Mesothelial cell of epicardium (in vitro differentiated cells): Measurements from ENCODE around the gene WARS2. TPM values are rescaled to one million over a fixed set of nuclear protein-coding genes. Genes with fewer than 3 reads are reported as not detected.

ENCODE experiments used
- DNase-seq, 2 experiments: peaks; one replicate each; pipeline ENCODE4 v3.0.0; 2021; ENCODE audit warnings: low spot score in 2 of 2; ENCODE audit not compliant: unreplicated experiment in 2 of 2
- H3K27ac Mint-ChIP-seq: 2 replicates; pipeline ENCODE4 v1.8.0; 2021; ENCODE audit warnings: mixed read lengths
- H3K27me3 Mint-ChIP-seq: 2 replicates; pipeline ENCODE4 v1.8.0; 2021; ENCODE audit warnings: low read depth, mixed read lengths
- H3K36me3 Mint-ChIP-seq: 2 replicates; pipeline ENCODE4 v1.8.0; 2021; ENCODE audit warnings: mixed read lengths
- H3K4me1 Mint-ChIP-seq: 2 replicates; pipeline ENCODE4 v1.8.0; 2021; ENCODE audit warnings: mixed read lengths
- H3K4me3 Mint-ChIP-seq: 2 replicates; pipeline ENCODE4 v1.8.0; 2021; ENCODE audit warnings: mild to moderate bottlenecking, moderate library complexity, mixed read lengths
- H3K9me3 Mint-ChIP-seq: 2 replicates; pipeline ENCODE4 v1.8.0; 2021; ENCODE audit warnings: mixed read lengths
- total RNA-seq: library from RNA; stranded (reverse); gene quantifications from 3 replicates; pipeline ENCODE4 v1.2.1, GENCODE V29; 2021
- TF ChIP-seq, protein P1 (sequence below): fragments of 200-600 bp; sonication (generic); IDR thresholded peaks from one replicate; pipeline ENCODE4 v1.5.0; 2021; ENCODE audit warnings: antibody characterized with exemption; ENCODE audit not compliant: unreplicated experiment

The WARS2 gene
- total RNA-seq, 1 donor from 2014 or later, result 18.7 TPM

GRCh38 chr1:119112244-119112643 lies 28.2 kb downstream of the WARS2 start:
- TF ChIP-seq, protein P1, sequence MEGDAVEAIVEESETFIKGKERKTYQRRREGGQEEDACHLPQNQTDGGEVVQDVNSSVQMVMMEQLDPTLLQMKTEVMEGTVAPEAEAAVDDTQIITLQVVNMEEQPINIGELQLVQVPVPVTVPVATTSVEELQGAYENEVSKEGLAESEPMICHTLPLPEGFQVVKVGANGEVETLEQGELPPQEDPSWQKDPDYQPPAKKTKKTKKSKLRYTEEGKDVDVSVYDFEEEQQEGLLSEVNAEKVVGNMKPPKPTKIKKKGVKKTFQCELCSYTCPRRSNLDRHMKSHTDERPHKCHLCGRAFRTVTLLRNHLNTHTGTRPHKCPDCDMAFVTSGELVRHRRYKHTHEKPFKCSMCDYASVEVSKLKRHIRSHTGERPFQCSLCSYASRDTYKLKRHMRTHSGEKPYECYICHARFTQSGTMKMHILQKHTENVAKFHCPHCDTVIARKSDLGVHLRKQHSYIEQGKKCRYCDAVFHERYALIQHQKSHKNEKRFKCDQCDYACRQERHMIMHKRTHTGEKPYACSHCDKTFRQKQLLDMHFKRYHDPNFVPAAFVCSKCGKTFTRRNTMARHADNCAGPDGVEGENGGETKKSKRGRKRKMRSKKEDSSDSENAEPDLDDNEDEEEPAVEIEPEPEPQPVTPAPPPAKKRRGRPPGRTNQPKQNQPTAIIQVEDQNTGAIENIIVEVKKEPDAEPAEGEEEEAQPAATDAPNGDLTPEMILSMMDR, result no peak
- Mint-ChIP-seq H3K4me3 (no peak overlapping the region), H3K27me3 (no peaks in the 10 kb centered on the region), H3K36me3 (peaks cover 6% of the 10 kb centered on the region), H3K9me3 (peaks cover 40% of the 10 kb centered on the region), H3K4me1 (peaks cover 23% of the 10 kb centered on the region), H3K27ac (no peak overlapping the region)
- DNase-seq, result no peak

- Mint-ChIP-seq H3K4me1 (no peaks in the 10 kb centered on the region), H3K9me3 (peaks cover 46% of the 10 kb centered on the region), H3K27ac (no peak overlapping the region), H3K27me3 (no peaks in the 10 kb centered on the region), H3K4me3 (no peak overlapping the region), H3K36me3 (peaks cover 6% of the 10 kb centered on the region)
- no peak for DNase-seq
- TF ChIP-seq, protein P1, result no peak
These were observed 31.5 kb downstream of the WARS2 start for GRCh38 chr1:119108988-119109387.

GRCh38 chr1:119103764-119104163 lies 36.7 kb downstream of the WARS2 start:
- no peaks in the 10 kb centered on the region for H3K36me3 Mint-ChIP-seq
- H3K9me3 Mint-ChIP-seq, result peaks cover 17% of the 10 kb centered on the region
- no peaks in the 10 kb centered on the region for H3K27me3 Mint-ChIP-seq
- H3K4me1 Mint-ChIP-seq, result no peaks in the 10 kb centered on the region
- no peak overlapping the region for H3K4me3 Mint-ChIP-seq
- no peak overlapping the region for H3K27ac Mint-ChIP-seq
- no peak for DNase-seq
- TF ChIP-seq, protein P1, result no peak

DNA sequence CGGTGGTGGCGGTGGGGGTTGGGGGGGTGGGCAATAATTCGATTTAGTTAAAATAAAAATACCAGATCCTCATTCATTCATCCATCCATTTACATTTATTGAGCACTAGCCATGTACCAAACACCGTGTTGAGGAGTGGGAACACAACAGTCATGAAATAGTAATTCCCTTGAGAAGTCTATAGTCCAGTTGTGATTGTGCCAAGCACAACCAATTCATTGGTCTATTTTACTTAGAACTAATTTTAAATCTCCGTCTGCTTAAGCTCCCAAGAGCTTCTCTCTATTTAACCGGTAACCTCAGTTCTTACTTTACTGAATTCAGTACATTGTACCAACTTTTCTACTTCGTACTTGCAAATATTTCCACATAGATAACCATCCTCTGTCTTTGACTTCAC lies 38.4 kb downstream of the WARS2 start:
- Mint-ChIP-seq H3K4me1 (no peaks in the 10 kb centered on the region), H3K27me3 (no peaks in the 10 kb centered on the region), H3K9me3 (peaks cover 4% of the 10 kb centered on the region), H3K27ac (no peak overlapping the region), H3K4me3 (no peak overlapping the region), H3K36me3 (no peaks in the 10 kb centered on the region)
- TF ChIP-seq, protein P1, result no peak
- no peak for DNase-seq

DNA sequence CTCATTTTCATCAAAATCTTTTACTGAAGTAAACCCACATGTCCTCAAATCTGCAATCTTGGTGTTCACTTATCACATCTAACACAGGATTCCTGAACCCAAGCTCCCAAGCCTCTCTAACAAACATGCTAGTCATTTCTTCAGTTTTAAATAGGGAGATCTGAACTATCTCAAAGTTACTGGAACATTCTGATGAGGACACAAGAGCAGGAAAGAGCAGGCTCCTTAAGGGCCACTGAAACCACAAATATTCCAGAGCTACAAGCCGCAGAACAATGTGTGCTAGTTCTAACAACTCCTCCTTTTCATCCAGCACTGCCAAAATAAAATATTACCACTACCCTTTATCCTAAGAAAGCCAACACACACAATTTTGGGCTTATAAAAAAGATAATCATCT lies 38.9 kb downstream of the WARS2 start:
- no peaks in the 10 kb centered on the region for H3K9me3 Mint-ChIP-seq
- H3K4me1 Mint-ChIP-seq, result no peaks in the 10 kb centered on the region
- no peak for DNase-seq
- no peak overlapping the region for H3K4me3 Mint-ChIP-seq
- no peaks in the 10 kb centered on the region for H3K27me3 Mint-ChIP-seq
- H3K27ac Mint-ChIP-seq, result no peak overlapping the region
- TF ChIP-seq, protein P1, result no peak
- no peaks in the 10 kb centered on the region for H3K36me3 Mint-ChIP-seq

GRCh38 chr1:119099775-119100174 lies 40.7 kb downstream of the WARS2 start:
- no peak for DNase-seq
- H3K27ac Mint-ChIP-seq, result no peak overlapping the region
- H3K36me3 Mint-ChIP-seq, result no peaks in the 10 kb centered on the region
- TF ChIP-seq, protein P1, result no peak
- no peaks in the 10 kb centered on the region for H3K4me1 Mint-ChIP-seq
- no peaks in the 10 kb centered on the region for H3K27me3 Mint-ChIP-seq
- no peak overlapping the region for H3K4me3 Mint-ChIP-seq
- no peaks in the 10 kb centered on the region for H3K9me3 Mint-ChIP-seq
